ENCODE measurements around the gene VSX1. TPM values are rescaled to one million over a fixed set of nuclear protein-coding genes. Genes with fewer than 3 reads are reported as not detected.

VSX1 gene
- total and polyA plus RNA-seq, 2 of the 4 experiments (the other 2 are of a cell fraction): not detected

DNA sequence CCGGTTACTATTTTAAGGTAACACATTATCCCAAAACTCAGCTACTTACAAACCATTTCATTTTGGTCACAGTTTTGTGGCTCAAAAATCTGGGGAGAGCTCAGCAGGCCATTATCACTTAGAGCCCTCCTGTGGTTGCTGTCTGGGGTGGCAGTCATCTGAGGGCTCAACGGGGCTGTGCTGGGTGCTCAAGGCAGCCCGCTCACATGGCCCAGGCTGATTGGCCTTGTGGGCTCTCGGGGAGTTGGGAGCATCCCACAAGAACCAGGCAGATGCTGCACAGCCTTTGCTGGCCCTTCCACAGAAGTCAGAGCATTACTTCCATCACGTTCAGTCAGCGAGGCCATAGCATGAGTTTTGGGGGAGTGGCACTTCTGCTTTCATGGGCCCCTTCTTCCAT is 6.3 kb upstream of the VSX1 start:
- TF ChIP-seq NFE2L2 (IDR thresholded peaks at IDR 0.05; ENCODE audit: low read depth, low read length): no peak
- H4K8ac ChIP-seq (ENCODE audit: low read depth in 2 of 2, low read length in 2 of 2): no peak overlapping the region
- H3K9me1 ChIP-seq (ENCODE audit: insufficient read depth, low read length): no peaks in the 10 kb centered on the region
- no peak overlapping the region for H3K14ac ChIP-seq (replicated peaks; ENCODE audit: low read depth, low read length)
- no peak overlapping the region for H3K27ac ChIP-seq (ENCODE audit: insufficient read depth, low read length)
- no peak overlapping the region for H3K56ac ChIP-seq (ENCODE audit: extremely low read depth, insufficient read depth, low read length)
- no peak overlapping the region for H3K23ac ChIP-seq (ENCODE audit: low read depth, low read length)
- in situ Hi-C loops (cut with MboI; ENCODE audit: low sequenced_read_pairs) (no loop called here), intact Hi-C loops (cut with micrococcal nuclease) (no loop called here), dilution Hi-C loops (cut with HindIII; ENCODE audit: low sequenced_read_pairs, unreplicated experiment) (no loop called here)
- no CpG with 5 or more reads among the region's 6 CpGs for WGBS, 2 experiments (ENCODE audit: extremely low coverage in 2 of 2, insufficient read length in 1 of 2)
- no peak overlapping the region for H2AFZ ChIP-seq (replicated peaks; ENCODE audit: low read length, poor library complexity)
- POLR2A ChIA-PET (ENCODE audit: unreplicated experiment): no interaction called here
- no peaks in the 10 kb centered on the region; the same call in 1 of the 2 replicates for H4K20me1 ChIP-seq (ENCODE audit: insufficient read depth, low read length)
- H3K18ac ChIP-seq (ENCODE audit: low read depth, low read length): no peak overlapping the region
- H2BK15ac ChIP-seq (ENCODE audit: low read depth, low read length): no peak overlapping the region
- ATAC-seq (ENCODE audit: low read depth): no peak
- DNase-seq: no peak
- no peaks in the 10 kb centered on the region; the same call in 1 of the 2 replicates for H3K4me1 ChIP-seq (ENCODE audit: control insufficient read depth, insufficient read depth, low read length)
- no peak overlapping the region for H2BK120ac ChIP-seq (ENCODE audit: low read depth, low read length)
- H3K27me3 ChIP-seq (ENCODE audit: control insufficient read depth, insufficient read depth, low read length): peaks cover 57% of the 10 kb centered on the region
- no peak overlapping the region for H2BK5ac ChIP-seq (ENCODE audit: low read depth, low read length, poor library complexity, severe bottlenecking)
- H2AK9ac ChIP-seq (replicated peaks; ENCODE audit: low read depth, low read length, poor library complexity): no peak overlapping the region
- BruUV-seq (replicated peaks): no TSS peak
- no peak overlapping the region for H2AK5ac ChIP-seq (ENCODE audit: low read depth, low read length)
- H2BK20ac ChIP-seq (ENCODE audit: low read depth, low read length): no peak overlapping the region
- no peak overlapping the region for H4K91ac ChIP-seq (ENCODE audit: insufficient read depth, low read depth, low read length)
- H3K4me2 ChIP-seq (ENCODE audit: low read depth, low read length): no peak overlapping the region
- no peak overlapping the region for H3K9ac ChIP-seq (ENCODE audit: low read depth, low read length)
- no peaks in the 10 kb centered on the region for H3K79me1 ChIP-seq (ENCODE audit: low read depth in 1 of 2, low read length in 2 of 2)
- H4K5ac ChIP-seq (ENCODE audit: low read depth, low read length): no peak overlapping the region
- no peaks in the 10 kb centered on the region for H3K9me3 ChIP-seq (ENCODE audit: control insufficient read depth, insufficient read depth, low read length)
- no peaks in the 10 kb centered on the region for H3K36me3 ChIP-seq (ENCODE audit: control insufficient read depth, insufficient read depth, low read length)
- H3K4ac ChIP-seq (ENCODE audit: low read depth, low read length): no peak overlapping the region
- CTCF ChIA-PET: no interaction called here
- H3K4me3 ChIP-seq (ENCODE audit: insufficient read depth, low read depth, low read length): no peak overlapping the region

Measured in IMR-90 (cell line).